ENCODE data around the gene TRIML1.
"Not testable (repeated sequence)": the region's sequence is repeated elsewhere in the genome, so short reads cannot be mapped to it uniquely, and the experiment has no call there.

The TRIML1 gene

DNA sequence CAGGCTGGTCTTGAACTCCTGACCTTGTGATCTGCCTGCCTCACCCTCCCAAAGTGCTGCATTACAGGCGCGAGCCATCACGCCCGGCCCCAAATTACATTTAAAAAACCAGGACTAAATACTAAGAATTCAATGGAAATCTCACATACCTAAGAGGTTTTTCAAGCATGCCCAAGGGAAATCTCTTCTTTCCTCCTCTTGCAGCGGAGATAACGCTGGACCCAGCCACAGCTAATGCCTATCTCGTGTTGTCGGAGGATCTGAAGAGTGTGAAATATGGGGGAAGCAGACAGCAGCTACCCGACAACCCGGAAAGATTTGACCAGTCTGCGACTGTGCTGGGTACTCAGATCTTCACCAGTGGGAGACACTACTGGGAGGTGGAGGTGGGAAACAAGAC, 7.4 kb downstream of the TRIML1 start:
- no peak for TF ChIP-seq Cebpa-rat (IDR thresholded peaks at IDR 0.05)

DNA sequence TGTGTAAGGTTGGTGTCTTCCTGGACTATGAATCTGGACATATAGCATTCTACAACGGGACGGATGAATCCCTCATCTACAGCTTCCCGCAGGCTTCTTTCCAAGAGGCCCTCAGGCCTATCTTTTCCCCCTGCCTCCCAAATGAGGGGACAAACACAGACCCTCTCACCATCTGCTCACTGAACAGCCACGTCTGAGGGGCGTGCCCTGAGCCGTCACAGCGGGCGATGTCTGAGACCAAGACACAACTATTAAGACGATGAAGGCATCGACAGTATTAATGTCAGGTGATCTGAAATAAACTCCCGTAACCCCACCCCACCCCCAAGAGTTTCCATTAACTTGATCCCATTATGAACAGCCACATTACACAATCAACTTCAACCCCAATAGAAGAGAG, 7.9 kb downstream of the TRIML1 start:
- H3K27ac ChIP-seq = no peak overlapping the region
- no peak for TF ChIP-seq Cebpa-rat (IDR thresholded peaks at IDR 0.05)
- H3K9me3 ChIP-seq (replicated peaks in 1 of 11) = peaks cover 16 to 26% (median 21%) of the 10 kb centered on the region in 11 experiments
- H4K20me1 ChIP-seq = no peaks in the 10 kb centered on the region
- H3K4me3 ChIP-seq = no peak overlapping the region
- H3K27me3 ChIP-seq = no peaks in the 10 kb centered on the region
- H3K4me1 ChIP-seq = peaks cover 0 to 5% (median 0%) of the 10 kb centered on the region in 10 experiments; a peak in 4 of 20 replicates
- no peaks in the 10 kb centered on the region for H3K36me3 ChIP-seq
- H3K4me2 ChIP-seq = no peak overlapping the region
- H3K9ac ChIP-seq = no peak overlapping the region

More for the DNA sequence above, 7.4 kb downstream of the TRIML1 start:
- Histone ChIP-seq H3K4me1 (peaks cover 0 to 11% (median 0%) of the 10 kb centered on the region in 10 experiments; a peak in 4 of 20 replicates), H3K27ac (no peak overlapping the region), H3K27me3 (no peaks in the 10 kb centered on the region), H4K20me1 (no peaks in the 10 kb centered on the region), H3K9me3 (replicated peaks in 1 of 11) (peaks cover 16 to 26% (median 21%) of the 10 kb centered on the region in 11 experiments), H3K36me3 (no peaks in the 10 kb centered on the region), H3K9ac (no peak overlapping the region), H3K4me2 (no peak overlapping the region), H3K4me3 (no peak overlapping the region)

DNA sequence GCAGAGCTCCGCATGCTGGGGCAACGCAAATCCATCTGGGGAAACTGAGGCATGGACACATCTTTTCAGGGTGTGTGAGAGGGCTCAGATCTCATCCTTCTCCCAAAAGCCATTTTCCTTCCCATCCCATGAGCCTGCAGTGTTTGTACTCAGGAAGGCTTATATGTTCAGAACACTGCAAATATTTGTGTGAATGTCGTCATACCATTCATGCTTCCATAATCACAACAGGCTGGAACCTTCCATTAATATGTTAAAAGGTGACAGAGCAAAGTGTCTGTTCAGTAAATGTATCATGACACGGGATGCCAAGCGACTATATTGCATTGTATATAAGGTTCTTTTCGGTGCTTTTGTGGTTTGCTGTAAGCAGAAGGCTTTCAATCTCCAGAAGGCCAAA, 8.5 kb downstream of the TRIML1 start:
- no peak overlapping the region for H3K27ac ChIP-seq
- no peak overlapping the region for H3K9ac ChIP-seq
- H3K9me3 ChIP-seq (replicated peaks in 1 of 11) = peaks cover 16 to 26% (median 21%) of the 10 kb centered on the region in 11 experiments
- no peaks in the 10 kb centered on the region for H4K20me1 ChIP-seq
- H3K27me3 ChIP-seq = no peaks in the 10 kb centered on the region
- H3K4me1 ChIP-seq = no peaks in the 10 kb centered on the region
- no peak overlapping the region for H3K4me2 ChIP-seq
- no peak for TF ChIP-seq Cebpa-rat (IDR thresholded peaks at IDR 0.05)
- H3K4me3 ChIP-seq = no peak overlapping the region
- no peaks in the 10 kb centered on the region for H3K36me3 ChIP-seq

DNA sequence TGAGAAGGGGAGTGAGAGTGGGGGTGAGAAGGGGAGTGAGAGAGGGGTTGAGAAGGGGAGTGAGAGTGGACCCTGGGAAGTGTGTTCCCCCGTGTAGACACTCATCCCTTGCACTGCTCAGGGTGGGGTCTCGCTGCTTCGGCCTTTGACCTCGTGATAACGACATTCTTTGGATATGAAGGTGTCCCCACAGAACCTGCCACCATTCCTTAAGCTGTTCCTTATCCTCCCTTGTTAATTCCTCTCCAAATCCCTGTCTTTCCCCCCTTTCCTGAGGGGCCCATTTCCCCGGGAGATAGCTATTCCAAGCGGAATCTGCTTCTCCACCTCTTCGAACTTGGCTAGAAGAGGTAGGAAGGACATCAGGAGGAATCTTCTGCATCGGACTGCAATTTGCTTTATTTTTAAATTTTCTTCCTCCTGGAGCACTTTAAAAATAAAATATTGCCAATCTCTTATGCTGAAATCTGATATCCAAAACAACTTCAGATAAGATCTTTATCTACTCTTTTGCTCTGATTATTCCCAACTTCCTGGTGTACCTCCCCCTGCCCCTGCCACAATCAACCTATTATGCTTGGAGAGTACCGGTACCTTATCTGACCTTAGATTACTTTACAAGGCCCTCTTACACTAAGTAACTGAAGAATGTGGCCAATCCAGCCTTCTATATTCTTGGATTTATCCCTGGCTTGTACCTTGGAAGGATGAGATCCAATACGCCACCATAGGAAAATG, 15.6 kb downstream of the TRIML1 start:
- H3K4me3 ChIP-seq = no peak overlapping the region
- no peaks in the 10 kb centered on the region for H3K4me1 ChIP-seq
- H3K4me2 ChIP-seq = no peak overlapping the region
- no peak overlapping the region for H3K27ac ChIP-seq
- H3K27me3 ChIP-seq = no peaks in the 10 kb centered on the region
- H3K9me3 ChIP-seq (replicated peaks in 1 of 11) = peaks cover 13 to 28% (median 16%) of the 10 kb centered on the region in 11 experiments
- no peaks in the 10 kb centered on the region for H4K20me1 ChIP-seq
- no peaks in the 10 kb centered on the region for H3K36me3 ChIP-seq
- H3K9ac ChIP-seq = no peak overlapping the region
- TF ChIP-seq Cebpa-rat (IDR thresholded peaks at IDR 0.05) = no peak

DNA sequence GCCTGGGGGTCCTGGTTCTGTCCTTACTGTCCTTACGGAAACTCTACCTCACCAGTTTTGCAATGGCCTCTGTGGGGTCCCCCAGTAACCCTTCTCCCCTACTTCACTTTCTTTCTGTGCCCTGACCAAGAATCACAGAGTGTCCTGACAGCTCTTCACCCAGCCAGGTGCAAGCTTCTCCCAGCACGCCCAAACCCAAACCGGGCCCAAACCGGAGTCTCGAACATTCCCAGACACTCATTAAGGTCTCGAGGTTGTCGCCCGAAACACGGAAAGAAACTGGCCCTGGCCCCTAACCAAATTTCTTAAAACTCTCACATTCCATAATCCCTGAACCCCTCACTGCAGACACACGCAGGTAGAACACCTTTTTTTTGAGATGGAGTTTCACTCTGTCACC, 19.1 kb downstream of the TRIML1 start:
- no peak for TF ChIP-seq Cebpa-rat (IDR thresholded peaks at IDR 0.05)
- Histone ChIP-seq H3K36me3 (no peaks in the 10 kb centered on the region), H3K9ac (no peak overlapping the region), H3K9me3 (replicated peaks in 1 of 11) (peaks cover 4 to 19% (median 11%) of the 10 kb centered on the region in 11 experiments; a peak in 14 of 22 replicates), H3K4me2 (no peak overlapping the region), H3K27ac (no peak overlapping the region), H3K4me3 (no peak overlapping the region), H3K4me1 (0 out of 20 replicates have a peak, but pooled peaks cover 0 to 3% (median 0%) of the 10 kb centered on the region in 10 experiments), H4K20me1 (no peaks in the 10 kb centered on the region), H3K27me3 (no peaks in the 10 kb centered on the region)

DNA sequence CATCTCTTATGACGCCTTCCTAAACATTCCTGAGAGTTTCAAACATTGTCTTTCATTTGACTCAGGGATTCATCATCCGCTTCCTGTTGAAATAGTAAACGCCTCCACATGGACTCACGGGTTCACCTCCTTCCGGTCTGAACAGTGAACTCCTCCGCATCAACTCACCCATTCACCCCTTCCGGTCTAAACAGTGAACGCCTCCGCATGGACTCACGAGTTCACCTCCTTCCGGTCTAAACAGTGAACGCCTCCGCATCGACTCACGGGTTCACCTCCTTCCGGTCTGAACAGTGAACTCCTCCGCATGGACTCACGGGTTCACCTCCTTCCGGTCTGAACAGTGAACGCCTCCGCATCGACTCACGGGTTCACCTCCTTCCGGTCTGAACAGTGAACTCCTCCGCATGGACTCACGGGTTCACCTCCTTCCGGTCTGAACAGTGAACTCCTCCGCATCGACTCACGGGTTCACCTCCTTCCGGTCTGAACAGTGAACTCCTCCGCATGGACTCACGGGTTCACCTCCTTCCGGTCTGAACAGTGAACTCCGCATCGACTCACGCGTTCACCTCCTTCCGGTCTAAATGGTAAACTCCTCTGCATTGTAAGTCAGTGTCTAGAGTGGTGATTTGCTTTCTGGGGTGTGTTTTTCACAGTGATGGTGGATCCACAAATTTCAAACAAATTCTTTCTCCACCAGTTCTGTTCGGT, 20.4 kb downstream of the TRIML1 start:
- not testable (repeated sequence) for H3K4me1 ChIP-seq

DNA sequence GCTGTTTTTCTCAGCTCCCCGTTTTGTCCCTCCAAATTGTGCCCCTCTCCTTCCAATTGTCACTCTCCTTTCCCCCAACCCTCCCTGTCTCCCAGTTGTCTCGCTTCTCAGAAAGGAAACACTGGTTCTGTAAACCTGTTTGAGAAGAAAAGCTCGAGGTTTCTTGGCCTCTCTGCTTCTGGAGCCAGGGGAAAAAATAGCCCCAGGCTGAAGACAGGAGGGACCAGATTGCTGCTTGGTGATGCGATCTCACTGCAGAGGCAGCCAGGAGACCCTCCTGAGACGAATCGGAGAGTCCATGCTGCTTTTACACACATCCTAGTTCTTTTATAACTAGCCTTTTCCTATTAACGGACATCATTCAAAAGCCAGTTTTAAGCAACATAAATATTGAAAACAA, 21.2 kb downstream of the TRIML1 start:
- Histone ChIP-seq H4K20me1 (no peaks in the 10 kb centered on the region), H3K9ac (no peak overlapping the region), H3K27ac (no peak overlapping the region), H3K27me3 (no peaks in the 10 kb centered on the region), H3K4me2 (no peak overlapping the region), H3K9me3 (replicated peaks in 1 of 11) (peaks cover 0 to 10% (median 6%) of the 10 kb centered on the region in 11 experiments; a peak in 4 of 22 replicates), H3K4me3 (no peak overlapping the region), H3K4me1 (0 out of 20 replicates have a peak, but pooled peaks cover 0 to 9% (median 0%) of the 10 kb centered on the region in 10 experiments), H3K36me3 (no peaks in the 10 kb centered on the region)
- no peak for TF ChIP-seq Cebpa-rat (IDR thresholded peaks at IDR 0.05)

More for the DNA sequence above, 20.4 kb downstream of the TRIML1 start:
- H3K27ac ChIP-seq, H3K4me2 ChIP-seq, H4K20me1 ChIP-seq, H3K36me3 ChIP-seq, H3K4me3 ChIP-seq, H3K9ac ChIP-seq, H3K27me3 ChIP-seq: not testable (repeated sequence)
- peaks cover 3 to 16% (median 11%) of the 10 kb centered on the region in 11 experiments; a peak in 14 of 22 replicates for H3K9me3 ChIP-seq (replicated peaks in 1 of 11)

DNA sequence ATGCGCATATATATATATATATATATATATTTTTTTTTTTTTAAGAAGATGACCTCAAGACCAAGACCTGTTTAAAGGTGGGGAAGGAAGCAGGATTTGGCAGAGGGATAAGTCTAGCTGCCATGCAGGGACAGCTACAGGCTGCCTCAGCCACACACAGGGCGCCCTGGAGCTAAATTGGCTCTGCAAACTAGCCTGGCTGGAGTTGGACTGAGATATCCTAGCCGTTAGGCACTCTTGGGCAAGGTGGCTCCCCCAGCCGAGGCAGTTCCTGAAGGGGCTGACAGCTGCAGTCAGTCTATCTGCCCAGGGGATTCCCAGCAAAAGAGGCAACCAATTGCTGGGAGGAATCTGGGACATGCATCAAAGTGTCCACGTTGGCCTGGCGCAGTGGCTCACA, 21.9 kb downstream of the TRIML1 start:
- no peaks in the 10 kb centered on the region for H3K27me3 ChIP-seq
- H3K36me3 ChIP-seq = no peaks in the 10 kb centered on the region
- H3K27ac ChIP-seq = no peak overlapping the region
- H4K20me1 ChIP-seq = no peaks in the 10 kb centered on the region
- TF ChIP-seq Cebpa-rat (IDR thresholded peaks at IDR 0.05) = no peak
- peaks cover 0 to 8% (median 6%) of the 10 kb centered on the region in 11 experiments; a peak in 3 of 22 replicates for H3K9me3 ChIP-seq (replicated peaks in 1 of 11)
- H3K9ac ChIP-seq = no peak overlapping the region
- H3K4me3 ChIP-seq = no peak overlapping the region
- H3K4me2 ChIP-seq = no peak overlapping the region
- 0 out of 20 replicates have a peak, but pooled peaks cover 0 to 9% (median 0%) of the 10 kb centered on the region in 10 experiments for H3K4me1 ChIP-seq

DNA sequence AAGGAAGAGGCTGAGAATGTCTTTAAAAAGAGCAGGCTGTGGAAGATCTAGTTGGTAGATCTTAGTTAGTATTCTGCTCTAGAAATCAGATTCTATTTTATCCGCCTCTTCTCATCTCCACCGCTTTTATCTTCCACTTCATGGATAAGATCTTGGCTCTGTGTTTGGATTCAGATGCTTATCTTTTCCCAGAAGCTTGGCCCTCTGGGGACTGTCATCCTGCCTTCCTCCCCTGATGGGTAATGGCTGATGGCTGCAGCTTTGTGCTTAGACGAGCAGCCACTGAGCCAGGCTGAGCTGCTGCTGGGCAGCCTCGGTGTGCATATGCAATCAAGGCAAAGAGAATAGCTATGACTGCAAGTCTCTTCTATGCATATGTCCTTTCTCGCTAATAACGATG, 23.5 kb downstream of the TRIML1 start:
- no peaks in the 10 kb centered on the region for H3K36me3 ChIP-seq
- H3K27ac ChIP-seq = no peak overlapping the region
- no peak for TF ChIP-seq Cebpa-rat (IDR thresholded peaks at IDR 0.05)

More for the DNA sequence above, 23.5 kb downstream of the TRIML1 start:
- no peak overlapping the region for H3K4me2 ChIP-seq
- no peak overlapping the region for H3K9ac ChIP-seq
- no peaks in the 10 kb centered on the region for H3K27me3 ChIP-seq
- no peaks in the 10 kb centered on the region for H4K20me1 ChIP-seq
- 0 out of 20 replicates have a peak, but pooled peaks cover 0 to 9% (median 0%) of the 10 kb centered on the region in 10 experiments for H3K4me1 ChIP-seq
- no peak overlapping the region for H3K4me3 ChIP-seq
- H3K9me3 ChIP-seq (replicated peaks in 1 of 11) = peaks cover 0 to 8% (median 0%) of the 10 kb centered on the region in 11 experiments; a peak in 2 of 22 replicates

Measured in BLaER1 treated with 17β-estradiol and CSF1 and Interleukin-3, amounts not matched to agents 10 nM and 100 nM (cell line).